T-helper 1 cell (primary cell): ENCODE data around the gene PPM1F.
"Not testable (repeated sequence)": the region's sequence is repeated elsewhere in the genome, so short reads cannot be mapped to it uniquely, and the experiment has no call there.

Experiments used
- DNase-seq, 5 donors: peaks; one replicate each; pipeline ENCODE4 v3.0.0-alpha.2; 2012 to 2020

Gene PPM1F

GRCh38 chr22:21887841-21888240 is 64.8 kb downstream of the PPM1F start:
- DNase-seq: no peak

- not testable (repeated sequence) for DNase-seq
These were observed 68.7 kb downstream of the PPM1F start for GRCh38 chr22:21883930-21884329.

- not testable (repeated sequence) for DNase-seq
These were observed 69.8 kb downstream of the PPM1F start for GRCh38 chr22:21882754-21883333.

- DNase-seq: no peak
These were observed 70.6 kb downstream of the PPM1F start for GRCh38 chr22:21881841-21882753.

GRCh38 chr22:21876486-21877176 is 76.0 kb downstream of the PPM1F start:
- peak in 1 of 5 donors; percentile 85 for DNase-seq

- DNase-seq: not testable (repeated sequence)
These were observed 77.7 kb downstream of the PPM1F start for GRCh38 chr22:21874953-21875352.

GRCh38 chr22:21873619-21874018 is 79.0 kb downstream of the PPM1F start:
- DNase-seq: no peak

GRCh38 chr22:21872741-21873140 is 79.9 kb downstream of the PPM1F start:
- DNase-seq: not testable (repeated sequence)
